HCT116 (cell line): ENCODE measurements around the gene MAPK14. TPM values are rescaled to one million over a fixed set of nuclear protein-coding genes. Genes with fewer than 3 reads are reported as not detected.

Experiments used
- ATAC-seq: fragments of 200-7000 bp; cut with Tn5 transposase; 2 replicates; pipeline ENCODE4 v1.9.1; 2020; ENCODE audit warnings: mild to moderate bottlenecking, moderate library complexity
- BruUV-seq: library from RNA; stranded (reverse); fragments of 400-500 nt; replicated peaks from 2 replicates; lab custom pipeline; 2021; lab: Mats Ljungman, UMichigan
- CTCF ChIA-PET: fragments of 300-600 bp; sonication (Branson Sonifier 250); formaldehyde crosslinking; loops from one replicate; lab custom pipeline; 2021; ENCODE audit warnings: antibody characterized with exemption; lab: Charles Lee
- POLR2A ChIA-PET: fragments of 300-600, 350-600 bp; sonication (Branson Sonifier 250); formaldehyde crosslinking; loops from one replicate; lab custom pipeline; 2021; ENCODE audit warnings: antibody characterized with exemption; lab: Charles Lee
- RAD21 ChIA-PET, 2 experiments: fragments of 300-600 bp; sonication (Branson Sonifier 250); formaldehyde crosslinking; loops; one replicate each; lab custom pipeline; 2023; ENCODE audit warnings: low total read pairs in 2 of 2; ENCODE audit not compliant: uncharacterized antibody in 2 of 2, unreplicated experiment in 2 of 2, low non-redundant PET in 1 of 2; lab: Charles Lee
- DNase-seq: peaks from one replicate; pipeline ENCODE4 v3.0.0-alpha.2; 2010; ENCODE audit warnings: low read depth, low spot score
- H2AFZ ChIP-seq: fragments of 200-600 bp; shearing (Covaris generic), sonication (generic); 2 replicates; pipeline ENCODE4 v1.6.1; 2017; ENCODE audit warnings: low read depth, mixed run types, mixed read lengths, antibody characterized with exemption, low read length; ENCODE audit not compliant: poor library complexity, severe bottlenecking
- H3K27ac ChIP-seq: 2 replicates; pipeline ENCODE4 v1.5.1; 2012; ENCODE audit warnings: low read depth, low read length
- H3K27me3 ChIP-seq: fragments of 200-600 bp; sonication (generic); 2 replicates; pipeline ENCODE4 v1.6.1; 2016; ENCODE audit warnings: mixed run types, low read length, mixed read lengths; ENCODE audit not compliant: insufficient read depth
- H3K36me3 ChIP-seq, 2 experiments: fragments of 200-500 bp in 1 of 2; fragments of 200-600 bp in 1 of 2; sonication (Bioruptor generic) in 1 of 2; sonication (generic) in 1 of 2; 2 replicates each; pipeline versions ENCODE4 v1.5.1 to v1.6.1; 2014 to 2016; ENCODE audit warnings: low read length in 2 of 2, inconsistent platforms in 1 of 2, mixed read lengths in 1 of 2, mixed run types in 1 of 2; ENCODE audit not compliant: insufficient read depth in 2 of 2, control insufficient read depth in 1 of 2
- H3K4me1 ChIP-seq, 2 experiments: fragments of 200-600 bp in 1 of 2; sonication (generic) in 1 of 2; 2 replicates each; pipeline versions ENCODE4 v1.5.1 to v1.6.1; 2012 to 2017; ENCODE audit warnings: low read length in 2 of 2, inconsistent platforms in 1 of 2, mild to moderate bottlenecking in 1 of 2, mixed read lengths in 1 of 2, mixed run types in 1 of 2, moderate library complexity in 1 of 2; ENCODE audit not compliant: insufficient read depth in 2 of 2, control insufficient read depth in 1 of 2
- H3K4me2 ChIP-seq: fragments of 200-600 bp; sonication (generic); 2 replicates; pipeline ENCODE4 v1.6.1; 2017; ENCODE audit warnings: mixed run types, low read length, mixed read lengths
- H3K4me3 ChIP-seq, 2 experiments: fragments of 200-600 bp in 1 of 2; sonication (generic) in 1 of 2; replicated peaks in 1 of 2; 2 replicates each; pipeline ENCODE4 v1.5.1; 2011 to 2016; ENCODE audit warnings: low read length in 2 of 2, control low read depth in 1 of 2, low read depth in 1 of 2, mild to moderate bottlenecking in 1 of 2, mixed read lengths in 1 of 2, mixed run types in 1 of 2
- H3K79me2 ChIP-seq: fragments of 200-600 bp; sonication (generic); 2 replicates; pipeline ENCODE4 v1.6.1; 2017; ENCODE audit warnings: mild to moderate bottlenecking, mixed run types, low read length, moderate library complexity, mixed read lengths; ENCODE audit not compliant: insufficient read depth
- H3K9ac ChIP-seq: fragments of 200-600 bp; sonication (generic); 2 replicates; pipeline ENCODE4 v1.6.1; 2016; ENCODE audit warnings: low read length, mixed read lengths
- H3K9me2 ChIP-seq: fragments of 200-600 bp; sonication (generic), shearing (Covaris generic); 2 replicates; pipeline ENCODE4 v1.6.1; 2017; ENCODE audit warnings: mixed run types, mild to moderate bottlenecking, moderate library complexity; ENCODE audit not compliant: insufficient read depth
- H3K9me3 ChIP-seq, 2 experiments: fragments of 200-500 bp in 1 of 2; fragments of 200-600 bp in 1 of 2; sonication (Bioruptor generic) in 1 of 2; sonication (generic) in 1 of 2; 2 replicates each; pipeline ENCODE4 v1.6.1; 2014 to 2017; ENCODE audit warnings: low read length in 2 of 2, mixed read lengths in 2 of 2, inconsistent platforms in 1 of 2, low read depth in 1 of 2, mild to moderate bottlenecking in 1 of 2, mixed run types in 1 of 2, moderate library complexity in 1 of 2; ENCODE audit not compliant: control insufficient read depth in 1 of 2, insufficient read depth in 1 of 2
- H4K20me1 ChIP-seq: fragments of 200-600 bp; sonication (generic), shearing (Covaris generic); 2 replicates; pipeline ENCODE4 v1.6.1; 2017; ENCODE audit warnings: mixed run types, mild to moderate bottlenecking, moderate library complexity; ENCODE audit not compliant: insufficient read depth
- ATF3 ChIP-seq: IDR thresholded peaks from 2 replicates; pipeline ENCODE4 v1.6.1; 2012
- EGR1 ChIP-seq: IDR thresholded peaks from 2 replicates; pipeline ENCODE4 v1.6.1; 2012; ENCODE audit warnings: low read depth
- EZH2 ChIP-seq: fragments of 200-600 bp; sonication (generic); IDR thresholded peaks from 2 replicates; pipeline ENCODE4 v1.6.1; 2017; ENCODE audit warnings: antibody characterized with exemption, mixed run types
- POLR2AphosphoS5 ChIP-seq: IDR thresholded peaks from 2 replicates; pipeline ENCODE4 v1.6.1; 2011; ENCODE audit warnings: mild to moderate bottlenecking, low read depth, low read length, moderate library complexity
- SIN3A ChIP-seq: IDR thresholded peaks from 2 replicates; pipeline ENCODE4 v1.6.1; 2012; ENCODE audit warnings: low read depth
- TCF7L2 ChIP-seq: IDR thresholded peaks from 2 replicates; pipeline ENCODE4 v1.7.0; 2011; ENCODE audit warnings: borderline replicate concordance, inconsistent platforms; ENCODE audit not compliant: insufficient read depth, insufficient read length; ENCODE audit errors: extremely low read depth
- YY1 ChIP-seq: IDR thresholded peaks from 2 replicates; pipeline ENCODE4 v1.6.1; 2011; ENCODE audit warnings: low read length, low read depth, moderate library complexity, mild to moderate bottlenecking; ENCODE audit not compliant: insufficient replicate concordance; ENCODE audit errors: extremely low read depth
- ZNF274 ChIP-seq: fragments of 200-500 bp; sonication (Bioruptor generic); IDR thresholded peaks from 2 replicates; pipeline ENCODE4 v1.6.1; 2014; ENCODE audit warnings: mild to moderate bottlenecking, low read depth, low read length, inconsistent platforms
- intact Hi-C: fragments of 100-400 bp; cut with micrococcal nuclease; formaldehyde crosslinking; loops from 2 replicates; pipeline ENCODE4 v1.10.0; 2022
- total RNA-seq: library from RNA; stranded (reverse); gene quantifications from one replicate; pipeline ENCODE4 v1.2.1, GENCODE V29; 2021; ENCODE audit not compliant: unreplicated experiment

The MAPK14 gene
- total RNA-seq, 1 experiment from 2014 or later = 34.2 TPM

GRCh38 chr6:36070252-36070651 lies 42.6 kb downstream of the MAPK14 start:
- no peak for TF ChIP-seq ZNF274
- no peak for TF ChIP-seq SIN3A
- TF ChIP-seq YY1 = no peak
- TF ChIP-seq EZH2 = no peak
- no peak for TF ChIP-seq ATF3
- TF ChIP-seq, all 23 proteins: peak for 0
- H3K4me1 ChIP-seq = peaks cover 1 to 6% of the 10 kb centered on the region in 2 experiments; a peak in 3 of 4 replicates
- H3K4me2 ChIP-seq = no peak overlapping the region
- POLR2A ChIA-PET = no interaction called here
- H2AFZ ChIP-seq = no peak overlapping the region
- BruUV-seq = no TSS peak
- intact Hi-C loops = no loop called here
- ATAC-seq = no peak
- H3K27ac ChIP-seq = no peak overlapping the region
- H3K79me2 ChIP-seq = peaks cover 54% of the 10 kb centered on the region
- RAD21 ChIA-PET = no interaction called here
- H3K9ac ChIP-seq = no peak overlapping the region
- no peaks in the 10 kb centered on the region for H3K36me3 ChIP-seq
- H3K4me3 ChIP-seq = no peak overlapping the region
- H4K20me1 ChIP-seq = no peaks in the 10 kb centered on the region
- no peaks in the 10 kb centered on the region for H3K9me2 ChIP-seq
- no peak for DNase-seq
- CTCF ChIA-PET = no interaction called here
- H3K9me3 ChIP-seq = no peaks in the 10 kb centered on the region
- H3K27me3 ChIP-seq = no peaks in the 10 kb centered on the region

GRCh38 chr6:36071281-36071680 lies 43.7 kb downstream of the MAPK14 start:
- POLR2A ChIA-PET = no interaction called here

More at GRCh38 chr6:36071281-36071680, 43.7 kb downstream of the MAPK14 start:
- Histone ChIP-seq H3K4me1 (no peaks in the 10 kb centered on the region), H4K20me1 (no peaks in the 10 kb centered on the region), H3K27me3 (no peaks in the 10 kb centered on the region), H3K27ac (no peak overlapping the region), H3K9me3 (no peaks in the 10 kb centered on the region), H3K9ac (no peak overlapping the region), H3K4me3 (no peak overlapping the region), H2AFZ (no peak overlapping the region), H3K9me2 (no peaks in the 10 kb centered on the region), H3K79me2 (peaks cover 46% of the 10 kb centered on the region), H3K36me3 (no peaks in the 10 kb centered on the region), H3K4me2 (no peak overlapping the region)
- ATAC-seq (no peak), DNase-seq (no peak)
- TF ChIP-seq TCF7L2 (no peak), EGR1 (no peak), POLR2AphosphoS5 (no peak)
- BruUV-seq = no TSS peak
- intact Hi-C loops = no loop called here
- ChIA-PET RAD21 (no interaction called here), CTCF (no interaction called here)
